ENCODE data around the gene ARID1B. TPM values are rescaled to one million over a fixed set of nuclear protein-coding genes. Genes with fewer than 3 reads are reported as not detected.
"Not testable (repeated sequence)": the region's sequence is repeated elsewhere in the genome, so short reads cannot be mapped to it uniquely, and the experiment has no call there.

The ARID1B gene
- total RNA-seq, 1 donor from 2014 or later, result 223 TPM

DNA sequence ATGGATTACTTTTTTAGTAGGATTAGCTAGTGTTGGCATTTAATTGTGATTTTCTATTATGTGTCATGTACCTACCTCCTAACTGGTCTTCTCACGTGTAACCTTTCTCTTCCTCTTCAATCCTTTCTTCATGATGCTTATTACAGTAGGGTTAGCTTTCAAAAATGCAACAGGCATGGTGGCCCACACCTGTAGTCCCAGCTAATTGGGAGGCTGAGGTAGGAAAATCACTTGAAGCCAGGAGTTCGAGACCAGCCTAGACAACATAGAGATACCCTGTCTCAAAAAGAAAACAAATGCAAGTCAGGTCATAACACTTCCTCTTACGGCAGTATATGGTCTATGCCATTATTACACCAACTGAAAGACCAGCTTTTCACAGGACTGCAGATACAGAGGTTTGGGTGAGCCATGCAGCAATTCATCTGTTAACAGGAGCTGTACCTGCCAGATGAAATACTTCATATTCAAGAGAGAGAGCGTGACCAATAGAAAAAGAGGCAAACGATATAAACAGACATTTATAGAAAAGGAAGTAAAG lies 351.1 kb downstream of the ARID1B start:
- DNase-seq (ENCODE audit: low spot score), result no peak

DNA sequence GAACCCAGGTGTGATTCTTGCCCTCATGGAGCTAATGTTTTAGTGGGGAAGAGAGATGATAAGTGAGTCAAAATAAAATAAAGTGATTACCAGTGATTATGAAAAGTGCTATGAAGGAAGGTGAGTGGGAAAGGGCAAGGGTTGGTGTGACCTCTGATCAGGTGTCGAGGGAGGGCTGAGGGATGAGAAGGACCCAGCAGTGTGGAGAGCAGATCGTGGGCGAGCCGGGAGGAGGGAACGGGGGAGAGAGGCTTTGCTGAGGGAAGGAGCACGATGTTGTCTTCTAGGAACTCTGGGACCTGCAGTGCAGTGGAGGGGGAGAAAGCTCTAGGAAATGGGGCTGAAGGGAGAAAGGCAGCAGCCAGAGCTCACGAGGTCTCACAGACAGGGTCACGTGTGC lies 354.1 kb downstream of the ARID1B start:
- no peak for DNase-seq (ENCODE audit: low spot score)

DNA sequence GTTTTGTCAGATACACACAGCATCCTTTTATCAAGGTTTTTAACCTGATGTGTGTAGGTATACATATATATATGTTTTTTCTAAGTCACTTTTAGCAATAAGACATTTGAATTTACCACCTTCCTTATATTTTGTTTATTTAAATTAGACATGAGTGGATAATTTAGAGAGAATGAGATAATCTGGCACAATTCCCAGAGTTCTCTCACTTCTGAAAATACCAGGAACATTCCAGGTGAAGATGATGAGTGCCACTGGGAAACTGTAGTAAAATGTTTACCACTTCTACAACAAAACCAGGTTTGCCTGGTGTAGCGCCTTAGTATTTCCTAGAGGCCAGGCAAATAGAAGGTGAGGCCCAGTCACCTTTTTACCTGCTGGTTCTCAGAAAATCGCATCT lies 356.7 kb downstream of the ARID1B start:
- DNase-seq (ENCODE audit: low spot score), result no peak

DNA sequence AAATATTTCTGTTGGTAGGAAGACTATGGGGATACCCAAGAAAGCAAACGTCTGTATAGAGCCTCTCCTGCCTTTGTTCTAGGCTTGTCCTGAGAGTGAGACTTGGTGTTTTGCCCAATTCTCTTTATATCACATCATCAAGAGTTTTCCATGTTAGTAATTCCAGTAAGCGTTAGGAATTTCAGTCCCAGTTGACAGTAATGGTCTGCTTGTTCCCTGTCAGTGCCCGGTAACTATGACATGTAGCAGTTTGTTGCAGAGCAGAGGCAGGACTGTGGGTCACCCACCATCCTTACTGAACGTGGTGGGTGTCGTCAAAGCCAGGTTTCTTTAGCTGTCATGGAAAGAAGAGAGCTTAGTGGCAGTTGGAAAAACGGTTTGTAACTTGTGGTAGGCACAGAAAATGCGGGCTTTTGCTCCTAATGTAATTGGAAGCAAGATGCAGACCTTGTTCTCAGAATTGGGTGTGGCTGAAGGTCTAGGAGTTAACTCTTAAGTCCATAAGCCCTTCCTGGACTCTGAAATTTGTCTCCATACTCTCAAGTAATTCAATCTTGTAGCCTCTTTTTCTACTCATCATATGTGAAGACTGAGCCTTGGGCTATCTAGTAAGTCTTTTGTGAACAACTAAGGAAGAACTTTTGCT lies 357.3 kb downstream of the ARID1B start:
- DNase-seq (ENCODE audit: low spot score), result no peak

DNA sequence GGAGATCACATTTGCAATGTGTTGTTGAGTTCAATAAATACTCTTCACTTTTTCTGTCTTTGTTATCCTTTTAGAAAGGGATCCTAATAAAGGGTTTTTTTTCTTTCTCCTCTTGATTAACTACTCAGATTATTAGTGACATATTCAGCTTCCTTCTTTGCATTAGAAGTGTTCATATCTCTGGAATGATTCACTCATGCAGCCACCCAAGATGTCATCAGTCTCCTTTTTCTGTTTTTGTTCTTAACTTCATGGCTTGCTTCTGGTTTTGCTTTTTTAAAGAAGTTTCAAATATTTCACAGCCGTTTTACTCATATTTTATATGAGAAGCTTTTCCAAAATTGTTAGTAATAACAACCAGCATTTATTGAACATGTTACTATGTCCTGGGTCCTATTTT lies 358.5 kb downstream of the ARID1B start:
- no peak for DNase-seq (ENCODE audit: low spot score)

DNA sequence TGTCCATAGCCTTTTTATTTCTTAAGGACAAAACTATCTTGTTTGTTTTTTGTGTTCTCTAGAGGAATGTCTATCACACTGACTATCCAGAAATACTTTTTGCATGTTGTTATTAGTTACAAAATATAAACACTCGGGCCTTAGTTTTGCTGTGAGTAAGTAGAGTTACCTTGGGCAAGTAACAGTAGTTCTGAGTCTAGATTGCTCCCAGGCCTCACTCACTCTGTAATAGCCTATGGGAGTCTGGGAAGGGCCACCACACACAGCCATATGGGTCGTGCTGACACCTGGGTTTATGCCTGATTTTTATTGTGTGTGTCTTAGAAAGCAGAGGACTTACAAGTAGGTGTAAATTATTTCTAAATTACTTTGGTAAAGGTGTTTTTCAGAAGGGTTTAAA lies 360.3 kb downstream of the ARID1B start:
- no peak for DNase-seq (ENCODE audit: low spot score)

DNA sequence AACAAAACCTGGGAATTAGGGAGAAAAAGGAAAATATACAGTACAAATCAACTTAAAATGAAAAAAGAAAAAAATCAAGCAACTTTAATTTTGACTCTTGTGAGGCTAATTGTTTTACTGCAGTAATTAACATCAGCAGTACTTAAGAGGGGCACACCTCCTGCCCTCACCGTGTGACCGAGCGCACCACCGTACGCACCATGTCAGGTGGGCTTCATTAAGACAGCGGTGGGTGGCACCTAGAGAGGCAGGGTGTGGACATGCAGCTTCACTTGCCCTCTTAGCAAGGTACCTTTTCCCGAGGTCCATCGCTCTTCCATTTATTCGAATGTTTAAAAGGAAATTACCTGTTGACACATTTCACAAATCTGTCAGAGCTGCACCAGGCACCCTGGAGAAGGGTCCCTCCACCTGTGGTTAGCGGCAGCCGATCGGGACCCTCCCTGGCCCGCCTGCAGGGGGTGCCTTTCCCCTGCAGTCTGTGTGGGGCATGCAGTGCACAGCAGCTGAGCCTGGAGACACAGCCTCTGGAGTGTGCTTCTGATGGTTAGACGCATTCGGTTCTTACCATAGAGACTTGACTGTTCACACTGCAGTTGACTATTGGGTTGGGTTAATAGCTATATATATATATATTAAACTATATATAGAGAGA lies 362.0 kb downstream of the ARID1B start:
- no peak for DNase-seq (ENCODE audit: low spot score)

DNA sequence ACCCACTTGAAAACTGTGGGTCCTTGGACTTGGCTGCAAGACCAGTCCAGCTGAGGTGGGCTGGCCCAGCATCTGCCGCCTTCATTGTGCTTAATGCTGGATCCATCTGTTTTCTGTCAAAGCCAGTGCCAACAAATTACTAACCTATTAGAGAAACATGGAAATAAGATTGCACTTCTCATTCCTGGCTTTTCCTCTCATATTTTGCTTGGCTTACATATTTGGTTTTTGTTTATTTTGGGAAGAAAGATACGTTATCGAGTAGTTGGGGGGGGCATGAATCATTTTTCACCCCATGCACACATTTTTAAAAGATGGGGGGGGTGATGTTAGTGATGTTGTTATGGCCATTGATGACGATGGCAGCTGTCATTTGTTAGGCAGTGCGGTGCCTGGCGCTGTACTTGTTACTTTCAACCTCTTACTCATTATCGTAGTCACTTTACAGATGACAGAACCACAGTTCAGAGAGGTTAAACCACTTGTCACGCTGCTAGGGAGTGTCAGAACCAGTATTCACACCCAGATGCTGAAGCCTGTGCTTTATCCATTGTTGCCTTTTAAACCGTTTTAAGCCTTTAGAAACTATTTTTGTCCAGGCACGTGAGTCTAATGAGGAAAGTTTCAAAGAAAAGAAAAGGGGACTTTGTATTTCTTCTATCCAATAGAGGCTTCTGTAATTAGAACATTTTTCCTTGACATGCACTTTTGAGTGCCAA lies 366.2 kb downstream of the ARID1B start:
- DNase-seq (ENCODE audit: low spot score), result no peak

DNA sequence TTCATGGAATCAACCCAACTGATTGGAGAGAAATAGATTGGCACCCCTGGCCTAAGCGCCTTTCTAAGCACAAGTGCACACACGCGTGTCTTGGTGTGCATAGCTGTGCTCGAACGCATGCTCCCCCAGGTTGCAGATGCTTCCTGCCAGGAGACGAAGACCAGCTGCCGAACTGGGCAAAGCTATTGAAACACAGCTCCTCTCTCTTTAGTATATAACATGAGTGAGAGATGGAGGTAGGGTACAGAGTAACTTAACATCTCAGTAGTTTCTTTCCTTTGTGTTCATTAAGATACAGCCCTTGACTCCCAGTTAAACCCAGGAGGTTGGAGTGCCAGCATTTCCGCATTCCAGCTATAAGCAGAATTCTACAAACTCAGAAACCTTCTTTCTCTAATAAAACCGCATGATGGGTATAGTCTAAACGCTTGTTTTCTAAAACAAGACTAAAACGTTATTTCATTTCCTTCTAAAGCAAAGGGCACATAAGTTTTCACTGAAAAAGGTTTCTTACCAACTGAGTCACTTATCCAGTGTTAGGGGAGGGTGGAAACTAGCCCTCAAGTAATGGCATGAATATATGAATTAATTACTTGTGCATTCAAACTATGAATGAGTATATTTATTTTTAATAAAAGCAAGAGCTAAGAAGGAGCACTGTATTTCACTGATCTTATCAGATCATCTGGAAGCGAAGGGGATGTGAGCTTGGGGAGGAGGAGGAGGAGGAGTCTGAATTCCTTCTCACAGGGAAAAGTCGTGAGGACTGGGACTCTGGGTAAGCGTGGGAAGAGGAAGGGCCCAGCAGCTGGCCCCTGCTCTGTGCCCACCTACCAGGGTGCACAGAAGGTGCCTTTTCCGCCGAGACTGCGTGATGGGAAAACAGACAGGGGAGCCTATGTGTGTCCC lies 367.0 kb downstream of the ARID1B start:
- no peak for DNase-seq (ENCODE audit: low spot score)

DNA sequence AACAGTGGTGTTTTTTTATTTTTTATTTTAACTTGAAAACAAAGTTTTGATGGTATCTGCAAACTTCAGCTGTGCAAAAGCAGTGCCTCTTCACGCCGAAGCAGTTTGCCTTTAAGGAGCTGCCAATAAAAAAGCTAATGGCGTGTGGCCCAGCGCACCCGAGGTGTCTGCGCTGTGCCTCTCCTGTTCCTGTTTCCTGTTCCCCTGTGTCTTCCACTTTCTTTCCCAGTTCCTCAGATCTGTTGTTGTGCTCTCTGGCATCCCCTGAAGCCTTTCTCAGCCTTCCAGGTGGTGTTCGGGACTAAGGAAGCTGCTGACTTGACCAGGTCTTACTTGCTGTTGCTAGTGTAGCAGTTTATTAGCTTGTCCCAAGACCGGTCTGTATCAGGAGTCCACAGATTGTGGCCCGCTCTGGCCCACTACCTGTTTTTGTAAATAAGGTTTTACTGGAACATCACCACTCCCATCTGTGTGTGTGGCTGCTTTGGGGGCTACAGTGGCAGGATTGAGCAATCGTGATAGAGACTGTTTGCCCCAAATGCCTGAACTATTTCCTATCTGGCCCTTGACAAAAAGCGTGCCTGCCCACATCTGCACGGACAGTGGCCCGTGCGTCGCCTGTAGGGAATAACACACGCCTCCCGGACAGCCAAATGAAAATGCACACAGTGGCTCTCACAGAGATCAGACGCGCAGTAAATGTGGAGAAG lies 367.8 kb downstream of the ARID1B start:
- DNase-seq (ENCODE audit: low spot score), result no peak

DNA sequence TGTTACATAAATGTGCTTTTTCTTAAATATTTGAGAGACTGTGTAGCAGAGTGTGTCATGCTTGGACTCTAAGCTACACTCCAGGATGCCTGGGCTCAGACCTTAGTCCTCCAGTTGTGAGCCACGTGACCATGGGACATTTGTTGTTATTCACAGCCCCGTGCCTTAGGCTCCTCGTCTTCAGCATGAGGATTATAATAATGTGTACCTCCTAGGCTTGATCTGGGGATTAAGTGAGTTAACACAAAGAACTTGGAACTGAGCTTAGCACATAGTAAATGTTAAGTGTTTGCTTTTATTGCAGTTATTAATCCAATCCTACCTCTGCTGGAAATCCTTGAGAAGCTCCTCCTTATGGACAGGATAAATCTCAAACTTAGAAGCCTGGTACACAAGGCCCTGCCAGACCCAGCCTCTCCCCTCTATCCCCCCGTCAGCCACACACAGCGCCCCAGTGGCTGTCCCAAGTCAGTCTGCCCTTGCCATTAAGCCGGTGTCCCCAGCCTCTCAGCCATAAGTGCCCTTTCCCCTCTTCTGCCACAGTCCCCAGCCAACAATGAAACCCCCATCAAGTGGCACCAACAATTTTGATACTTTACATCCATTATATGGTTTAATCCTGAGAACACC lies 368.6 kb downstream of the ARID1B start:
- DNase-seq (ENCODE audit: low spot score), result no peak

DNA sequence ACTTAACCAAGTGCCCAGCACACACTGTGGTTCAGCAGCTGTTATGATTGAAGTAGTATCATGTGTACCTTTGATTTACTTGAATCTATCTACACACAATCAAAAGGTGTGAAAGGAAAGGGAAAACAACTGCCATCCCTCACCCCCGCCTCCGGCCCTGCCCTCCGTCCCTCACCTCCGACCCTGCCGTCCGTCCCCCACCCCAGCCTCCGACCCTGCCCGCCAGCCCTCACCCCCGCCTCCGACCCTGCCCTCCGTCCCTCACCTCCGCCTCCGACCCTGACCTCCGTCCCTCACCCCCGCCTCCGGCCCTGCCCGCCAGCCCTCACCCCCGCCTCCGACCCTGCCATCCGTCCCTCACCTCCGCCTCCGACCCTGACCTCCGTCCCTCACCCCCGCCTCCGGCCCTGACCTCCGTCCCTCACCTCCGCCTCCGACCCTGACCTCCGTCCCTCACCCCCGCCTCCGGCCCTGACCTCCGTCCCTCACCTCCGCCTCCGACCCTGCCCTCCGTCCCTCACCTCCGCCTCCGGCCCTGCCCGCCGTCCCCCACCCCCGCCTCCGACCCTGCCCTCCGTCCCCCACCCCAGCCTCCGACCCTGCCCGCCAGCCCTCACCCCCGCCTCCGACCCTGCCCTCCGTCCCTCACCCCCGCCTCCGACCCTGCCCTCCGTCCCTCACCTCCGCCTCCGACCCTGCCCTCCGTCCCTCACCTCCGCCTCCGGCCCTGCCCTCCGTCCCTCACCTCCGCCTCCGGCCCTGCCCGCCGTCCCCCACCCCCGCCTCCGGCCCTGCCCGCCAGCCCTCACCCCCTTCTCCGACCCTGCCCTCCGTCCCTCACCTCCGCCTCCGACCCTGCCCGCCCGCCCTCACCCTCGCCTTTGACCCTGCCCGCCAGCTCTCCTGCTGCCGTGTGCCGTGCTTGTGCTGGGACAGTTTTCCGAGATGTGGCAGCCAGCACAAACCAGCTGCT lies 370.2 kb downstream of the ARID1B start:
- DNase-seq (ENCODE audit: low spot score), result not testable (repeated sequence)

DNA sequence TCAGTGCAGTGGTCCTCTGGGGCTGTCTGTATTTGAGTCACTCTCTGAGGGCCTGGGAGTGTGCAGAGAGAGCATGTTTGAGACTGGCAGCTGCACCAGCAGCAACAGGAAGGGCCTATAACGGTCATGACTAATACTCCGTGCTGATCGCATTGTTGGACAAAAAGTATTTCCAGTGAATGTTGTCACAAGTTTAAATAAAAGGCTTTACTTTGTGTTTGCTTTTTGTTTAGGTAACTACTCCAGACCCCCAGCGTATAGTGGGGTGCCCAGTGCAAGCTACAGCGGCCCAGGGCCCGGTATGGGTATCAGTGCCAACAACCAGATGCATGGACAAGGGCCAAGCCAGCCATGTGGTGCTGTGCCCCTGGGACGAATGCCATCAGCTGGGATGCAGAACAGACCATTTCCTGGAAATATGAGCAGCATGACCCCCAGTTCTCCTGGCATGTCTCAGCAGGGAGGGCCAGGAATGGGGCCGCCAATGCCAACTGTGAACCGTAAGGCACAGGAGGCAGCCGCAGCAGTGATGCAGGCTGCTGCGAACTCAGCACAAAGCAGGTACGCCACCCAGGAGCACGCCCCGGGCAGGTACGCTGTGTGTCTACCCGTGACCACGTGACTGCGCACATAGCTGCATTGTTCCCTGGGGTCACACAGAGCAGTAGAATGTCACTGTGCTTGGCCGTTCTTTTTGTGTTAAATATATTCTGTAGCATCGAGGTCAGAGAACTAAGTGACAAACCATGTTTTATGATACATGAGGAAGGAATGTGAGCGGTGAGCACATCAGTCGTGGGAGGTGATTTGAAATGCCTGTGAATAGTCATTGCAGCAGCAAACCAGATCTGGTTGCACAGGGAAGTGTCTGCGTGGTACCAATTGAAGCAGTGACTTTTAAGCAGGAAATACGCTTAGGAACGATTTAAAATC lies 371.5 kb downstream of the ARID1B start:
- no peak for DNase-seq (ENCODE audit: low spot score)

DNA sequence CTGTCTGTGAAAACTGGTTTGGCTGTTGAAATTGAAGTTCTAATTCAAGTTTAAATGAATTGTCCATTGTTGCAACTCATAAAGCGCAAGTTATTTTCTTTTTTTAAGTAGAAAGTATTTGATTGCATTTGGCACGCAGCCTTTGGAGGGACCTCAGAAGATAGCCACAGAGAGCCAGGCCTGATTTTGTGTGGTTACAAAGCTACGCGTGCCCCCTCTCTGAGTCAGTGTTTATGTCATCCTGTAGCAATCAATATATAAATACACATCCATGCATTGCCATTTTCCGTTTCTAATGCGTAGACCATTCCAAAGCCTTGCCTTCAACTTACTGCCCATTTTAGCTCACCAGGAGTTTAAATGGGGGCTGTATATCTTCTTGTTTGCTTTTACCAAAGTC lies 372.9 kb downstream of the ARID1B start:
- DNase-seq (ENCODE audit: low spot score), result no peak

DNA sequence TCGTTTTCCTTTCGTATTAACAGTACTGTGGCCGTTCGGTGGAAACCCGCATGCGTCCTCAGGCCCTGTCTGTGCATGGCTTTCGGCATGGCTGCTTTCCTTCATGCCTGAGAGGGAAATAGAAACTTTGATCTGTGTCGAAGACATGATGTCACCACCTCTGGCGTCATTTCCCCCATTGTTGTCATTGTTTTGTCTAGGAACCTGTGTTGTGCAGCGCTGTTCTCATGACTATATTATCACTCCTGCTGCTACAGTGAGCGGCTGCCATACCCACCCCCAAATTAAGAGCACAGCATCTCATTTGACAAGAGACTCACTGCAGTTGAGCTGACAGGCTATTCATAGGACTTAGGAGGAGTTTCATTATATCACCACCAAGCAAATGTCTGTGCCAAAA lies 373.9 kb downstream of the ARID1B start:
- DNase-seq (ENCODE audit: low spot score), result no peak

DNA sequence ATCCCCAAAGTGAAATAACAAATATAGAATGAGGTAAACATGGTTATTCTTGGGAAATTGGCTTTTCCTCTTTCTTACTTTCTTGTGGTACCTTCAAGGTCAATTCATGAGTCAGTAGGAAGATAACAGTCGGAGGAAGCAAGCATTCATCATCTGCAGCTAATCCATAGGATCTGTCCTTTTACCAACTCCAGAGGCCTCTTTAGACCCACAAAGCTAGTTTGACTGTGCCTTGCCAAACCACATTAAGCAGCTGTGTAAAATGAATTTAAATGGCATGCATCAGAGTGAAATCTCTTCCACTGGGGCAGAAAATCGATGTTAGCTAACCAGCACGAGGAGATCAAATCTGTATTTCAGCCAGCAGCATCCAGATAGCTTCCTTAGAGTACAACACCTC lies 374.8 kb downstream of the ARID1B start:
- no peak for DNase-seq (ENCODE audit: low spot score)

DNA sequence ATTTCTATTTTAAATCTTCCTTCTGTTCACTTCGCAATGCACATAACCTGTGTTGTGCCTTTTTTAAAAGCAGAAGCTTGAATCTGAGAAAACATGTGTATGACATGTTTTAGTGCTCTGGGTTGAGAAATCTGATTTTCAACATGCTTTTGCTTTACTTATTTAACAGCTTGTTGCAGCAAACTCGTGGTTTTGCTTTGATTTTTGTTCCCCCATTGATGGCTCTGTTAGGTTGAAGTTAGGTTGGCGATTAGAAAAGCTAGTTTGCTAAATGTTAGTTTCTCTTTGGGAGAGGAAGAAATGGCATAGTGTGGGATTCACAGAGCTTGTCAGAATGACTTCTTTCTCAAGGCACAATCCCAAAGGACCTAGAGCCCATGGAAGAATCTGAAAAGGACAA lies 375.4 kb downstream of the ARID1B start:
- DNase-seq (ENCODE audit: low spot score), result no peak

DNA sequence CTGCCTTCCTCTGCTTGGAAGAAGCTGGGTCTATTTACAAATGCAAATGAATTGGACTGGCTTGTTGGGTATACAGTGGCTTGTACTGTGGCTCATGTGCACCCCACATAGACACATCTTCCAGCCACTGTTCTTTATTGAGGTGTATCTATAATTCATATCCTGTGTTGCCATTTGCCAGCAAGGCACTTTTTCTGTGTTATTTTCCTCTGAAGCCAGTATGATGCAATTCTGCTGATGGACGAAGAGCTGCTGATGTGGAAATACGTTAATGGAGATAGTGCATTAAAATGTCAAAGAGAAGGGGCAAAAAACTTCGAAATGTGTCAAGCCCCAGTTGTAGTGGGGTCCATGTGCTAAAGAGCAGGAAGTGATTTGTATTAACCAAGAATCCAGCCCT lies 378.6 kb downstream of the ARID1B start:
- no peak for DNase-seq (ENCODE audit: low spot score)
